Cerebellar nuclear complex (tissue), 1 donor: ENCODE results near the gene TGFBR1.
A peak's percentile ranks its signal among the peaks of the same experiment; 100 is the strongest.

Source experiments
- DNase-seq, 2 experiments: peaks; one replicate each; lab custom pipeline; 2025; lab: John Stamatoyannopoulos, UW

Gene TGFBR1

DNA sequence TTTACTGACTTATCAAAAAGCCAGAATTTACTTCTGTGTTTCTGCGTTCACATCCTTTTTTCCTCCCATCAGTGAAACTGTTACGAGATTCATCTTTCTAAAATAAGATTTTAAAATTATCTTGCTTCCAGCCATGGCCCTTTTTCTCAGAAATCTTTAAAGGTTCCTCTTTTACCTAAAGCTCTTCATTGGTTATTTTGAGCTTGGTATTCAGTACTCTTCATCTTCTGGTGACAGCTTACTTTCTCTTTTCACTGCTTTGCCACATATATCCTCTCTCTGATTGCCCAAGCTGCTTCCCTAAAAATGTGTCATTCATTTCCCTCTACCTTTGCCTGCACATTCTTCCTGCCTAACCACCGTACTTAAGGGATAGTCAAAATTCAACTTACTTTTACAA lies 32.3 kb downstream of the TGFBR1 start:
- DNase-seq = no peak

DNA sequence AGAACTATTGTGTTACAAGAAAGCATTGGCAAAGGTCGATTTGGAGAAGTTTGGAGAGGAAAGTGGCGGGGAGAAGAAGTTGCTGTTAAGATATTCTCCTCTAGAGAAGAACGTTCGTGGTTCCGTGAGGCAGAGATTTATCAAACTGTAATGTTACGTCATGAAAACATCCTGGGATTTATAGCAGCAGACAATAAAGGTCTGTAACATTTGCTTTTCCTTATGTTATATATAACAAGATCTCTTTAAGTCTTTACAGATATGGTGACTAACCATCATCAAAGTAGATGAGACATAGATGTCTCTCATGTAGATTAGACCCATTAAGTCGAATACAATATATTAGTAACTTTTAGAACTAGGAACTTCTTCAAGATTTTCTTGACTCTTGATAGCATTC lies 33.0 kb downstream of the TGFBR1 start:
- no peak for DNase-seq

DNA sequence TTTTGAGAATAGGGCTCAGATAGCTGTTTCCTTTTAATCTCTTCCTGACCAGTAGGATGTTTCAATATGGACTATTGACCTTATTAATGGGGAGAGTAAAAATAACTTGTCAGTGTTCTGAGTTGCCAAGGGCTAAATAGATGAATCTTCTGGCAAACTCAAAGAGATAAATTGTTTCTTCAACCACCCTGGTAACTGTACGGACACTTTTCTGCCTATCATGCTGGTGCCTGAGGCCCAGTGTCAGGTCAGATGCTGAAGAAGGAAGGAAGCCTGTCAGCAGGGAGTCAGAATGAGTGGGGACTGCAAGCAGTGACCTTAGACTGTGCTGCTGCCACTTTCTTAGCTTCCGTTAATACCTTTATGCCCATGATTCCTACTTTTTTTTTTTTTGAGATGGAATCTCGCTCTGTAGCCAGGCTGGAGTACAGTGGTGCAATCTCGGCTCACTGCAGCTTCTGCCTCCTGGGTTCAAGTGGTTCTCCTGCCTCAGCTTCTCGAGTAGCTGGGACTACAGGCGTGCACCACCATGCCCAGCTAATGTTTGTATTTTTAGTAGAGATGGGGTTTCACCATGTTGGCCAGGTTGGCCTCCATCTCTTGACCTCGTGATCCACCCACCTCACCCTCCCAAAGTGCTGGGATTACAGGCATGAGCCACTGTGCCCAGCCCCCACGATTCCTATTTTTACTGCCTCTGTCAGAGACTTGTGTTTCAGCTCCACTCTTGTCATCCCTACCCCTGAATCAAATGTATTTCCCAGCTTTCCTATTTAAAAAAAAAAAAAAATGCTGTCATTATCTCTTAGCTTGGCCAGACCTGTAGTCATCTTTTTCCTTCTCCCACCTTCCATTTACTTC lies 33.7 kb downstream of the TGFBR1 start:
- DNase-seq = no peak

DNA sequence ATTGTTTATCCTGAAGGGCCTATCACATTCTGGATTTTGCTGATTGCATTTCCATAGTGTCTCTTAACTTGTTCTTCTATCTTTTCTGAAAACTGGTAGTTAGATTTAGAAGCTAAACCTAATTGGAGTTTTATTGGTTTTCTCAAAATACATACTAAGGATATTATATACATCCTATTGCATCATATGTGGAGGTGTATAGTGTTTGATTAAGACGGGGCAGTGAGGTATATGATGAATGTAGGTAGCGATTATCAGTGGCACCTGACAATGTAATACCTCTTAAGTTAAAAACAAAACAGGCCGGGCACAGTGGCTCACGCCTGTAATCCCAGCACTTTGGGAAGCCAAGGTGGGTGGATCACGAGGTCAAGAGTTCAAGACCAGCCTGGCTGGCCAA lies 35.0 kb downstream of the TGFBR1 start:
- DNase-seq = no peak

DNA sequence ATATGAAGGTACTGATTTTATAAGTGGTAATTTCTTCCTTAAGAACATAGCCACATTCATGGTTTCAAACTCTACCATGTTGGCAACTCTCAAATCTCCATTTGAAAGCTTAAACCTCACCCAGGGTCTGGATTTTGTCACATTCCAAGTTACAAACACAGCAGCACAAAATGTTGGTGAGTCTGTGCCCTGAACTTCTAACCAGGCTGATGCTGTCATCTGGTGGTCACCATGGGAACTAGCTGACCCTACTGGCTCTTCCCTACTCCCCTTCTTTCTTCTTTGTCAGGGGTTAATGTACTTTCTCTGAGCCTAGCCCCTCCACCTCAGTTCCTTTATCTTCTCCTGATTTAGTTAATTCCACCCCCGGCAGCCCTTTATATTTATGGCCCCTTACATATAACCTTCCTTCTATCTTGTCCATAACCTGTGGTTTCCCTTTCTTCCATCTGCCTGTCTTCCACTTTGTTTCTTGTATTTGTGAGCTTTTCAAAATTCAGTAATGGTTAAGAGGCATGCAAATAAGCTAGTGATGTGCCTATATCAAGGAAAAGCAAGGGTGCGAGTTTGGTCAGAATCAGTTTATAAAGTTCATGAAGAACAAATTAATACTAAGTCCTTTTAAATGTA lies 35.9 kb downstream of the TGFBR1 start:
- no peak for DNase-seq

DNA sequence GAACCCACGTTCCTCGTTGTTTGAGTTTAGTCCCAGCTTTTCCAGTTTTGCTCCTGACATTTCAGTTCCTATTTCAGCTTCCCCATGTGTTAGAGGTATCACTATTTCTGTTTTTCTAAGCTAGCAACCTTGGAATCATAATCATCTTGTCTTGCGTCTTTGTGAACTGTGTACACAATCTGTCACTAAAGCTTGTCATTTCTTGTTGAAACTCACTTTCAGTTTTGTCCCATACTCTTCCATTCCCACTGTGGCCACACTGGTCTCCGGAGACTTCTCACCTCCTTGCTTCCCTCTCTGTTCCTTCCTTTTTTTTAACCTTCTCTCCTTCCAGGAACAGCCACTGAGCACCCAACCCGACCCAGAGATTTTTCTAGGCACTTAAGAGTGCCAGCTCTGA lies 36.9 kb downstream of the TGFBR1 start:
- DNase-seq = no peak

DNA sequence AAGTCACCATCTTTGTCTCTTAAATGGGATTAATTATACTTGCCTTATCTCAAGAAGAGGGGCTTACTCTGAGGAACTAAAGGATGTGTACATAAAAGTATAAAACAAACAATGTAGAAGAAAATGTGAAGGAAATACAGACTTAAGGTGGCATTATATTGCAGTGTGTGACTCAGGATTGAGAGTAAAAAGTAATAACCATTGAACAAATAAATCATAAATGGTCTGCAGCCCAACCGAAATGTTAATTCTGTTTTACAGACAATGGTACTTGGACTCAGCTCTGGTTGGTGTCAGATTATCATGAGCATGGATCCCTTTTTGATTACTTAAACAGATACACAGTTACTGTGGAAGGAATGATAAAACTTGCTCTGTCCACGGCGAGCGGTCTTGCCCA lies 37.4 kb downstream of the TGFBR1 start:
- no peak for DNase-seq

DNA sequence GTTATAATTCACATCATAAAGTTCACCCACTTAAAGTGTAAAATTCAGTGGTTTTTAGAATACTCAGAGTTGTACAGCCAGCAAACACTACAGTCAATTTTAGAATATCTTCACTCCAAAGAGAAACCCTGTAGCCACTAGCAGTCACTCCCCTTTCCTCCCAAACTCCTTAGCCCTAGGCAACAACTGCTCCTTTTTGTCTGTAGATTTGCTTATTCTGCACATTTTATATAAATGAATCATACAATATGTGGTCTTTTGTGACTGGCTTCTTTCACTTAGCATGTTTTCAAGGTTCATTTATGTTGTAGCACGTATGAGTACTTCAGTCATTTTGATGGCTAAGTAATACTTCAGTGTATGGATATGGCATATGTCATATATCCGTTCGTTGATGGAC lies 38.7 kb downstream of the TGFBR1 start:
- no peak for DNase-seq

DNA sequence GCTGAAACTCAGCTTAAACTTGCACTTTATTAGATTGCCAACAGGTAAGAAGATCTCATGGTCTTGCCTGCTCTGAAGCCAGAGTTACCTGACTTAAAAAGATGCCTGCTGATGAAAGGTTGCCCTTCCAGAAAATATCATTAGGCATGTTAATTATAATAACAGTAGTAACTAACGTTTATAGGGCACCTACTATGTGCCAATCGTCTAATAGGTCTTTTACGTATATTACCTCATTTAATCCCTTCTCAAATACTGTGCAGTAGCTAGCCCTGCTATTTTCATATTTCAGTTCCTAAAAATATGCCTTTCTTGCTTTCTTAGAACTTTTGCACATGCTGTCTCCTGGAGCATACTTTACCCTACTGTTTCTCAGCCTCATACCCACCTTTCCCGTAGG lies 40.1 kb downstream of the TGFBR1 start:
- no peak for DNase-seq

DNA sequence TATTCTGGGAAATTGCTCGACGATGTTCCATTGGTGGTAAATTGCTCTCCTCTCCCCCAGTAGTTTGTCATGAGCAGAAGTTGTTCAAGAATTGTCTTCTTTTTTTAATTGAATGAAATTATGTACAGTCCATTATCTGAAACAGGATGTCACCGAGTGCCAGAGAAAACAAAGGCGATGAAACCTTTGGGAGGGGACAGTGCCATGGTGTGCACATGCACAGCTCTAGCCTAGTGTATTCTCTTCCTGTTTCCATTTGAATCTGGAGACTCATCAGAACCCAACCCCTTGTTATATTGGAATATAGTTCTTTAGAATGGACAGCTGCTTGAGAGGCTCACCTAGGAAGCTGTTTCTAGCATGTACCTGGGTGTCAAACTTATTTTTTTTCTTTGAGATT lies 41.7 kb downstream of the TGFBR1 start:
- no peak for DNase-seq

DNA sequence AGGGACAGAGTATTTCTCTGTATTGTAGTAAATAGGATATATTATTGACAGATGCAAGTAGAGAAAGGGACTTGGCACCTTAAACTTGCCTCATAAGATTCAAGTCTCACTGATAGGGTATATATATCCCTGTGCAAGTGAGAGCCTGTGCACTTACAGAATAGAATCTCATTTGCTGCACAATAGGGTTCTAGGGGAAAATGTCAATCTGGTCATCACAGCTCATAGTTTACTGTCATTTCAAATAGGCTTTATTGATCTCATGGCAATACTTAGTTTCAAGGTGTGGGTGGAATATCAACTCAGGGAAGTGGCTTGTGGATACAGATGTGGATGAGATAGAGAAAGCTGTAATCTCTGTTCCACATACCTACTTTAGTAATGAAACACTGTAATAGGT lies 42.3 kb downstream of the TGFBR1 start:
- no peak for DNase-seq

DNA sequence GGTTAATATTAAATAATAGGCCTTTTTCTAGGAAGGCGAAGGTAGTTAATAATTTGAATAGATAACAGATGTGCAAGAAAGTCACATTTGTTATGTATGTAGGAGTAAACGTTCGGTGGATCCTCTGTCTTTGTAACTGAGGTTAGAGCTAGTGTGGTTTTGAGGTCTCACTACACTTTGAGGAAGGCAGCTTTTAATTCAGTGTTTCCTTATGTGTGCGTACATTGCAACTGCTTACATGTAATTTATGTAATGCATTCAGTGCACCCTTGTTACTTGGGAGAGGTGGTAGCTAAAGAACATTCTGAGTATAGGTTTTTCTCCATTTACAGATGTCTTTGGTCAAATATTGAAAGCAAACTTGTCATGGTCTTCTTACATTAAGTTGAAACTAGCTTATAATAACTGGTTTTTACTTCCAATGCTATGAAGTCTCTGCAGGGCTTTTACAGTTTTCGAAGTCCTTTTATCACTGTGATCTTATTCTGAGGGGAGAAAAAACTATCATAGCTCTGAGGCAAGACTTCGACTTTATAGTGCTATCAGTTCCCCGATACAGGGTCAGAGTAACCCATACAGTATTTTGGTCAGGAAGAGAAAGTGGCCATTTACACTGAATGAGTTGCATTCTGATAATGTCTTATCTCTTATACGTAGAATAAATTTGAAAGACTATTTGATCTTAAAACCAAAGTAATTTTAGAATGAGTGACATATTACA lies 45.7 kb downstream of the TGFBR1 start:
- no peak for DNase-seq

DNA sequence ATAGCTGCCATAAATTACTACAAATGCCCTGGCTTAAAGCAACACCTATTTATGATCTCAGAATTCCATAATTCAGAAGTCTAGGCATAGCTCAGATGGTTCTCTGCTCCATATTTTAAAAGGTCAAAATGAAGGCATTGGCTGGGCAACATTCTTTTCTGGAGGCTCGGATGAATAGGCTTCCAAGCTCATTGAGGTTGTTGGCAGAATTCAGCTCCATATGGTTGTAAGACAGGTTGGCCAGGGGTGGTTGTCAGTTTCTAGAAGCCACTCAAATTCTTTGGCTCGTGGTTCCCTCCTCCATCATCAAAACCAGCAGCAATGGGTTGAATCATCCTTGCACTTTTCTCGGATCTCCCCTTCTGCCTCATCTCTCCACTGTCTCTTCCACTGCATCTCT lies 49.4 kb downstream of the TGFBR1 start:
- DNase-seq = peak; percentile 40 to 53

DNA sequence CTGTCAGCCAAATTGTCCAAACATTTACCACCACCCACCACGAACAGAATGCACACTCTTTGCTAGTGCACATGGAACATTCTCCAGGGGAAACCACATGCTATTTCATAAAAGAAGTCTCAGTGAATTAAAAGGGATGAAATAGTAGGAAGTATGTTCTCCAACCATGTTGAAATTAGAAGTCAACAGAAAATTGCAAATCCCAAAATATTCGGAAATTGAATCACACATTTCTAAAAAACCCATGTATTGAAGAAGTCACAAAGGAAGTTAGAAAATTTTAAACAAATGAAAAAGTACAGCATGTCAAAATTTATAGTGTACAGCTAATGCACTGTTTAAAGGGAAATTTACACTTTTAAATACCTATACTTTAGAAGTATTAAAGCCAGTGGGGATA lies 50.8 kb downstream of the TGFBR1 start:
- DNase-seq = no peak

DNA sequence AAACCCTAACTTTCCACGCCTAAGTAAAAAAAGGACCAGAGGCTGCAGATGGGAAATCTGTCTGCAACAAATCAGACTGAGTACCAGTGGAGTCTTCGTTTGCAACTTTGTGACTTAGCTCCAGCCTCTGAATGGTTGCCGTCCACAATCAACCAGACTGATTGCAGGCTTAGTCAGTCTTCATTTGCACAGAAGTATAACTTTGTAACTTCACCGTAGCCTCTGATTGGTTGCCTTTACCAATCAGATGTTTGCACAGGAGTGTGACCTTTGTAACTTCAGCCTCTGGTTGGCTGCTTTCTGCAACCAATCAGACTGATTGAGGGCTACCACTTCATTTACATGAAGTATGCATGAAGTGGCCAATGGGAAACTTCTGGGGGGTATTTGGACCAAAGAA lies 53.7 kb downstream of the TGFBR1 start:
- no peak for DNase-seq

DNA sequence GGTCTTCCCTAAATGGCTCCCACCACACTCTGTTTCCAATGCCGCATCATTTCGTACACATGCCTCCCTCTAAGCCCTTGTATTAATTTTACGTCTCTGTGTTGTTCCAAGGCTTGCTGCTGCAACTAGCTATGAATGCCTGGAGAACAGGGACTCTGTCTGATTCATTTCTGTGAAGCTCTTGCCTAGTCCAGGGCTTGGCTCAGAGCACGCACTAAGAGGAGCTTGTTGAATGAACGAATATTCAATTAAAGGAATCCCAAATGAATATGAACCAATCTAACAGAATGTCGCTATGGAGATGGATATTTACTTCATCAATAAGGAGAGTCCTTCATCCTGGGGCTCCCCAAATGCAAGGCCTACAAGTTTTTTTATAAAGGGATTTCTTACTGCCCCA lies 55.3 kb downstream of the TGFBR1 start:
- DNase-seq = no peak

DNA sequence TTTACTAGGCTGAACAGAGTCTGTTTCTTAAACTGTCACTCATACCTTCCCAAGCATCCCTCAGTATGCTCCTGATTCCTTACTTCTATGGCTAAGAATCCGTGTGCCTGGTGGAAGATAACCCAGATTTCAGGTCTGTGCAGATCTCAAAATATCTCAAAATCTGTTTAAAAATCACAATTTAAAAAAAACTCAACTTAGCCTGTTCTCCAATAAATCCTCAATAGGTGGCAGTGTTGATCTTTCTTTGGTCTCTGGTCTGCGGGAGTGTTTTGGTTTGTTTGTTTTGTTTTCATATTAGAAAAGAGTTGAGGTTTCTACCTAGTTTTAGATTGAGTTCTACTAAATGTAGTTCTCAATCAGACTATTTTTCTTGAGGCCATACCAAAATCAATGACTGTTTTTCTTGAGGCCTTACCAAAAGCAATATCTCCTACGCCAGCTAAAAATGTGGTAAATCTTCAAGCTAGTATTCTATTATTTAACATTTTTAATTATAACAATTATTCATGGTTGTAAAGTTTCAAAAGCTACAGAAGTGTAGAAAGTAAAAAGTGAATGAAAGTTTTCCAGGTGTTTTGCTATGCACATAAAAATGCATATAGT lies 57.9 kb downstream of the TGFBR1 start:
- no peak for DNase-seq

DNA sequence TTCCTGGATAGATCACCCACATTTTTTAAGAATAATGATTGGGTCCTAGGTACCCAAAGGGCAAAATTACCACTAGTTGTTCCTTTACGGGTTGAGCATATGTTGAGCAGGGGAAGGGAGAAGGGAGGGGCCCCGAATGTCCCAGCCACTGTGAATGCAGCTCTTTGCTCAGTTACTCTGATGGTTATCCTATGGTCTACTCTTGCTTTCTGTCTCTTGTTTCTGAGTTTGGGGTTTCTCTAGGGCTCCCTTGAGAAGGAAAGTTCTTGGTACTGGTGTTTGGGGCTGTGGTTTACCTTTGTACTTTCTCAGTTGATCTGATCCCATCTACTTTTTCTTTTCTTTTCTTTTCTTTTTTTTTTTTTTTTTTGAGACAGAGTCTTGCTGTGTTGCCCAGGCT lies 61.2 kb downstream of the TGFBR1 start:
- no peak for DNase-seq

DNA sequence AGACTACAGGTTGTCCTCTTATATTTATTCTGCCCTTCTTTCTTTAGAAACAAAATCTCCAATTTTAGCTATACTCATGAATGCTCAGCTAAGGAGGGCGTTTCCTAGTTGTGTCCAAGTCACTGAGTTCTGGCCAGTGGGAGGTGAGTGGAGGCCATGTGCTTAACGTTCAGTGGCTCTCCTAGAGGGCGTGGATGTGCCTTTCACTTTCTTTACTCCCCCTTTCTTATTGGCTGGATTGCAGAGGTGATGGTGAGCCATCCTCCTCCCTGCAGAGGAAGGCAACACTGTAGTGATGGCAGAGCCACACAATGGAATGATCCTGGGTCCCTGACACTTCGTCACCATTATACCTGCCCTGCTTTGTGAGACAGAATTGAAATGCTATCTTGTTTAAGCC lies 62.2 kb downstream of the TGFBR1 start:
- no peak for DNase-seq

DNA sequence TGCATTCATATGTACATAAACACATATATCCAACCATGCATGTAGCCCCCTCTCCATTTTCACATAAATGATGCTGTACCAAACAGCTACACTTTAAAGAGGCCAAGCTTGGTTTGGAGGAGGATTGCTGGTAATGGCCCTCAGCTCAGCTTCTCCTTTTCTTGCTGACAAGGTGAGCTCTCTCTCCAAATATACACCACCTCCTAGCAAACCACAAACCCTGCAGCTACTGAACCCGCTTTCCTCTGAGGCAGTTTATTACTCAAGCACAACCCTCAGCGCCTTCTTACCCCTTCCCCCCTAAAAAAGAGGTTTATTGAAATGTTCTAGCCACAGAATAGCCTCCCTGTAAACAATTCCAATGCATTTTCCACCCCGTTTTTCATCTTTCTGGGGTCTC lies 62.8 kb downstream of the TGFBR1 start:
- no peak for DNase-seq

DNA sequence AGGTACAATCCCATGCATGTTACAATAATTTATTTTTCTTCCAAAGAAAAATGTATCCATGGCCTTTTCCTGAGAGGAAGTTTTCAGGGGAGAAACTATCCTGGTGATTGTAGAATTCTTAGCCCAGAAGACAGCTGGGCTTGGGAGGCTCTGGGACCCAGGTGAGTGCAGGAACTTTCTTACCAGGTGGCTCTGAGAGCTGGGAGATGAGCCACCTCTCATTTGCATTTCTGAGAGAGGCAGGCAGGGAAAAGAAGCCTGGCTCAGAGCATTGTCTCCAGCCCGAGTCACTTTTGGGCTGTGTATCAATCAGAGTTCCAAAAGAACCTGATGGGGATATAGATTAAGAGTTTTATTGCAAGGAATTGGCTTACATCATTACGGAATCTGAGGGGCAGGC lies 64.2 kb downstream of the TGFBR1 start:
- no peak for DNase-seq

DNA sequence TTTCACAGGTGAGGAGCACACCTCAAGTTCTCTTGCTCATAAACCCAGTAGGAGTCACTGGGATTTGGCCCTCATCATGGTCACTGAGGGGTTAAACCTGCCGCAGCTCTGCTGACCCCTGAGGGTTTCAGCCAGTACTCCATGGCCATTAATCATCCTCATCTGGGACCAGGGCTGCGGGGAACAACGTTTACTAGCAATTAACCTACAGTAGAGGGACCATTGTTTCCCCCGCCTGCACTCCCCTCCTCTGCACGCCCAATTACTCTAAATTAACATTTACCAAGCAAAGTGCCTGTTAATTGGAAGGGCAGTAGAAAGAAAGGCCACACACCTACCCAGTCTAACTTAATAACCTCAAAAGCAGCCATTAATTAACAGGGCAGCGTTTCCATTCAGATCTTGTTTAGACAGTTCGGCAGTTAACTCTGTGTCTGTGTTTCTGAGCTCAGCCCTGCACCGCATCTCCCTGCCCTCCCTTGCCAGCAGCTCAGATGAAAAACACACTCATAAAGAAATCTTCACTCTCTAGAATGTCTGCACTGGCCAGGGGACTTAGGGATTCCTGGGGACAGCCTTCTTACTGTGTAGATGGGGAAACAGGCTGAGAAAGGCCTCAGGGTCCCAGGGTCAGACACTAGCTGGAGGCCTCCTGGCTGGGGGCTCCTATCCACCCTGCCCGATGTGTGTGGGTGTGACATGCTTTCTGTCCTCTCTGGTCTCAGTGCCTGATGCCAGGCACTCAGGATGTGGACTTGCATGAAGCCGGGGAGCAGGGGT lies 65.3 kb downstream of the TGFBR1 start:
- no peak for DNase-seq
